Measurements from ENCODE around the gene TMEM198.
A peak's percentile ranks its signal among the peaks of the same experiment; 100 is the strongest.

TMEM198 gene

GRCh38 chr2:219545943-219546352 is 2.1 kb downstream of the TMEM198 start:
- DNase-seq: no peak

- no peak for DNase-seq
Measured at GRCh38 chr2:219547621-219548020, 3.8 kb downstream of the TMEM198 start.

GRCh38 chr2:219548990-219549389 is 5.2 kb downstream of the TMEM198 start:
- DNase-seq: no peak

- no peak for DNase-seq
Measured at GRCh38 chr2:219549619-219550018, 5.8 kb downstream of the TMEM198 start.

GRCh38 chr2:219551441-219552381 is 7.9 kb downstream of the TMEM198 start:
- no peak for DNase-seq

GRCh38 chr2:219552382-219553167 is 8.7 kb downstream of the TMEM198 start:
- DNase-seq: peak; percentile 63

- DNase-seq: no peak
Measured at GRCh38 chr2:219553168-219553417, 9.3 kb downstream of the TMEM198 start.

GRCh38 chr2:219553463-219553963 is 9.7 kb downstream of the TMEM198 start:
- DNase-seq: no peak

- DNase-seq: no peak
Measured at GRCh38 chr2:219554350-219554749, 10.5 kb downstream of the TMEM198 start.

- DNase-seq: no peak
Measured at GRCh38 chr2:219555956-219556355, 12.1 kb downstream of the TMEM198 start.

GRCh38 chr2:219556413-219556812 is 12.6 kb downstream of the TMEM198 start:
- no peak for DNase-seq

GRCh38 chr2:219557320-219557719 is 13.5 kb downstream of the TMEM198 start:
- DNase-seq: no peak

- no peak for DNase-seq
Measured at GRCh38 chr2:219557791-219558785, 14.3 kb downstream of the TMEM198 start.

GRCh38 chr2:219559156-219559915 is 15.5 kb downstream of the TMEM198 start:
- DNase-seq: no peak

GRCh38 chr2:219560037-219560892 is 16.4 kb downstream of the TMEM198 start:
- no peak for DNase-seq

- no peak for DNase-seq
Measured at GRCh38 chr2:219560893-219561178, 17.0 kb downstream of the TMEM198 start.

GRCh38 chr2:219561179-219562048 is 17.6 kb downstream of the TMEM198 start:
- no peak for DNase-seq

- no peak for DNase-seq
Measured at GRCh38 chr2:219562049-219563020, 18.5 kb downstream of the TMEM198 start.

All from NCI-H1092 treated with DMSO at 0.1 percent for 48 hours (cell line).